Activated T-helper 1 cell treated with anti-CD3 and anti-CD28 coated beads, Interleukin-2, amount 50 U/mL, for 16 hours (primary cell): ENCODE data around the gene SLC47A2.
A peak's percentile ranks its signal among the peaks of the same experiment; 100 is the strongest.

Experiments
- DNase-seq, 2 donors: peaks; one replicate each; pipeline ENCODE4 v3.0.0-alpha.2; 2020; ENCODE audit warnings: low read depth in 1 of 2, low spot score in 1 of 2

SLC47A2 gene

DNA sequence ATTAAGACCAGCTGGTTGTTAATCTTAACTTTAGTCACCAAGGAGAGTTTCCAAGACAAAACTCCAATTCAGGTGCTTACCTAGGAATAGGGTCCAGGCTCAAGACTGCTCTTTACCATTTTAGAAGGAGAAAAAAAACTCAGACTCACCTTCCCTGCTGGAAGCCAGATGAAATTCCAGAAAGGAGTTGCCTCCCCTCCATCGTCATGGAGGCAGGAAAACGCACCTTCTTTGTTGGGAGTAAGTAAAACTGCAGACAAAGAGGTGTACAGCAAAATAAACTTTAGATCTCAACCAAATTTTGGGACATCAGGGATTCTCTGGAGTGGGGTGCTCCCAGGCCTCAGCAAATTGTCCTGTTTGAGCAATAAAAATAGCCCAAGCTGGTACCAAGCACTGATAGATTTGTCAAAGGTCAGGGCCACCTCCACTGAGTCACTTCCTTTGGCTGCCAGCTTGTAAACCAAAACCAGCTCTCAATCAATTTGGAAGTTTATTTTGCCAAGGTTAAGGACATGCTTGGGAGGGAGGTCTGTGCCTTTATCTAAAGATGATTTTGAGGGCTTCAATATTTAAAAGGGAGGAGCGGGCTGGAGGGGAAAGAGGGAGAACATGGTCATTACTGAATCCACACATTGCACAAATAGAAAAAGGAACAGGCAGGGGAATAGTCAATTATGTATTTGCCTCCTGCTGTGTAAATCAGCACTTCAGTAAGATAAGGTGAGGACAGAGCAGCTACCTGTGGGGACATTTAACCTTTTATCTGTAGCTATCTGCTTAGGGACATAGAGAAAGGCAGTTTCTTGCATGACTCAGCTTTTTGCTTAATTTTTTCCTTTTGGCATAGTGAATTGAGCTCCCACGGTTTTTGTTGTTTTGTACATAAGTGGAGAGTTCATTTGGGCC lies 69.3 kb downstream of the SLC47A2 start:
- DNase-seq = no peak

DNA sequence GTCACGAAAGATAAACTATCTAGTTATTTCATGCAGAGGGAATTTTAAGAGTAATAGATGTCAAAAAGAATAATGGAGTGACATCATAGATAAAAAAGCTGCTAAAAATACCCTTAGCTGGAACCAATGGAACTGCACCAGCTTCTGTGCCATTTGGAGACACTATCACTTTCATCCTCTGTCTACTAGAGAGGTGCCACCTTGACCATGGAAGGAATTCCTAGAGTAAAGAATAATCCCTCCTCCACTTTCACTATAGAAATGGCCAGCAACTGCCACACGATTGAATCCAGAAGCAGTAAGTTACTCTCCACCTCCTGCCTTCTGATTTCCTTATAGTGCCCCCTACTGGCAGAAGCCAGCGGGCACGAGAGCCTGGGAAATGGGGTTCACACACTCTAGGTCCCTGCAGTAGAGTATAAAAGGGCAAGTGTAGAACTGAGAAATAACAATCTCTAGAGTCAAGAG lies 70.6 kb downstream of the SLC47A2 start:
- peak in 1 of 2 donors; percentile 13 for DNase-seq

GRCh38 chr17:19644493-19645210 lies 71.7 kb downstream of the SLC47A2 start:
- no peak for DNase-seq

GRCh38 chr17:19642373-19642893 lies 74.0 kb downstream of the SLC47A2 start:
- DNase-seq = no peak

DNA sequence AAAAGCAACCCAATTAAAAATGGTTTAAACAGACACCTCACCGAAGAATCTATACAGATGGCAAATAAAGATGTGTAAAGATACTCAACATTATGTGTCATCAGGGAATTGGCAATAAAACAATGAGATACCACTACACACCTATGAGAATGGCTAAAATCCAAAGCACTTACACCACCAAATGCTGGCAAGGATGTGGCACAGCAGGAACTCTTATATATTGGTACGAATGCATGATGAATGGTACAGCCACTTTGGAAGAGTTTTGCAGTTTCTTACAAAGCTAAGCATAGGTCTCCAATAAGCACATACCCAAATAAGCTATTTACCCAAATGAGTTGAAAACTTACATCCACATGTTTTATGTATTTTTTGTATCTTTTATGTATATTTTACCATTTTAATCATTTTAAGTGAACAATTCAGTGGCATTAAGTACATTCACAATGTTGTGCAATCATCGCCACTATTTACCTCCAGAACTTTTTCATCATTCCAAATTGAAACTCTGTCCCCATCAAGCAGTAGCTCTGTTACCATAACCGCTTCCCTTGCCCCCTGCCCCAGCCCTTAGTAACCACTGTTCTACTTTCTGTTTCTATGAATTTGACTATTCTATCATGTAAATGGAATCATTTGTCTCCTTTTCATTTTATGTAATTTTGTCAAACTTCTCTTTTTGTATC lies 74.6 kb downstream of the SLC47A2 start:
- no peak for DNase-seq

- DNase-seq = no peak
Observed at GRCh38 chr17:19631905-19632304, 84.5 kb downstream of the SLC47A2 start.

DNA sequence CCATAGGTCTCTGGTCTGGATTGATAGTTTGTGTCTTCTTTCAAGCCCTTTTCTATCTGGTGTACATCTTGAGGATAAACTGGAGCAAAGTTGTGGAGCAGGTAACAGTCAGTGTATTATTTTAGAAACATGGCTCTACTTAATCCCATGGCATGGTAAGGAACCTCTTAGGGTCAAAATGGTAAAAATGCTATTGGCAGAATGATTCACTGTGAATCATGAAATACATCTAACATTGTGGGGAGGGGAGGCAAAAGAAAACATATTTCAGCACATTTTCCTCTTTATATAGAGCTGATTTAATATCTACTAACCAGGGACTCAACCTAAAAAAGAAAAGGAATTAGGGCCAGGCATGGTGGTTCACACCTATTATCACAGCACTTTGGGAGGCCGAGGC lies 85.7 kb downstream of the SLC47A2 start:
- DNase-seq = no peak

DNA sequence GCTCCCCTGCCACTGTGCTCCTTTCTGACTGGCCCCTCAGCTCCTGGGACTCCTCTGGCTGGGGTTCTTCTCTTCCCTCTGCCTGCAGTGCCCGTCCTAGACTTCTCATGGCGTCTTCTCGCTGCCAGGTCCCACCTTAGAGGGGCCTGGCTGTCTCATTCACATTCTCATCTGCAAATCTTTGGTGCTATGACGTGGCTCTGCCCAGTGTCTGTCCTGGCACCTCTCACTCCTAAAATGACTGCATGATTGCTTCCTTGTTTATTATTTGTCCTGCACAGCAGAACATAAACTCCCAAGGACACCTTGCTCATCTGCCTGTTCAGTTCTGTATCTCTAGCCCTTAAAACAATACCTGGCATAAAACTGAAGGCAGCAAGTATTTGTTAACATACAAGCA lies 86.3 kb downstream of the SLC47A2 start:
- no peak for DNase-seq

GRCh38 chr17:19629449-19629848 lies 86.9 kb downstream of the SLC47A2 start:
- DNase-seq = no peak
